ENCODE measurements around the gene E2F3. TPM values are rescaled to one million over a fixed set of nuclear protein-coding genes. Genes with fewer than 3 reads are reported as not detected.

E2F3 gene
- total and polyA plus RNA-seq, 10 of the 15 experiments (the other 5 are each of a cell fraction or from before 2014, with no cell fraction given): 5.1 to 16.8 (median 10.6) TPM

DNA sequence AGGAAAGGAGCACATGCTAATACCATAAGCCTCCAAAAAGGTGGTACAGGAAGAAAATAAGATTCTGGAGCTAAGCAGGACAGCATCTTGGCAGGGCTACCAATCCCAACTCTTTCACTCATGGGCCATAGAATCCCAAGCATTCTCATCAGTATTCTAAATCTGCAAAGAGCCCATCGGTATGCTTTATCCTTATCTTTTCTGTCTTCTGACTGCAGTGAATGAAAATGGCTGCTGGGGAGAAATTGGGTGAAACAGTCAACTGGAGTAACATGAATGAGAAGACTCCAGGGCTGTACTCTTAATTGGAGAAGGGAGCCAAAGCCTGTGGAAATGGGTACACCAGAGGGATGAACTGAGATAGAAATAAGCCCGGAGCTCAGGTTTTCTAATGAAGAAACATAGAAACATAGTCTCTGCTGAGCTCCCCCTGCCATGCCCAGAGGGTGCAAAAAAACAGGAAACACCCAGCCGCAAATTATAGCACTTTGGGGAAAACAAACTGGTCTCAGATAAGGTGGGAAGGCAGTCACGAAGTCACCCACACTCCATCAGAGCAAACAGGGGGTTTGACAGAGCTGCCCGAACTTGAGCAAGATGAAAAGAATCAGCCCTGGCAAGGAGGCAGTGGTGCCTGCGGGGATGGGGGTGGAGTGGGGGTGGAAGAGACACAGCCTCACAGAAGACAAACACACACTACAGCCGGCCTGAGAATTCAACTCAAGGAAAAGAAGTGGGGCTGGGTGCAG lies 35.4 kb upstream of the E2F3 start:
- Histone ChIP-seq H3K27me3 (replicated peaks in 1 of 2; ENCODE audit: control insufficient read depth in 2 of 2, insufficient read depth in 2 of 2, low read length in 1 of 2) (no peaks in the 10 kb centered on the region), H3K9ac (ENCODE audit: control insufficient read depth, insufficient read depth, low read length) (no peak overlapping the region), H3K4me1 (ENCODE audit: control insufficient read depth, insufficient read depth, low read length) (no peaks in the 10 kb centered on the region), H3K9me3 (replicated peaks; ENCODE audit: control insufficient read depth, insufficient read depth, low read length) (no peaks in the 10 kb centered on the region), H3K4me2 (ENCODE audit: control insufficient read depth, insufficient read depth) (no peak overlapping the region), H3K4me3 (no peak overlapping the region), H3K27ac (ENCODE audit: control insufficient read depth, insufficient read depth) (no peak overlapping the region), H3K36me3 (ENCODE audit: control insufficient read depth in 2 of 2, insufficient read depth in 2 of 2, low read length in 1 of 2) (no peaks in the 10 kb centered on the region), H2AFZ (ENCODE audit: control insufficient read depth, low read depth, low read length) (peak overlapping the region; percentile 48; the same call in 1 of the 2 replicates), H3K79me2 (ENCODE audit: control insufficient read depth, insufficient read depth, low read length) (no peaks in the 10 kb centered on the region), H4K20me1 (ENCODE audit: control insufficient read depth, insufficient read depth) (no peaks in the 10 kb centered on the region)
- POLR2A ChIA-PET: interaction anchor here (0.6 to 1.9 kb wide), 5 partner anchors 37 to 390 kb away, joined by 3 to 9 read pairs (median 5); no protein-coding TSS in a partner anchor
- SMC1A ChIA-PET (ENCODE audit: uncharacterized antibody, unreplicated experiment): interaction anchor here (0.6 to 2.3 kb wide), 17 partner anchors 10 to 172 kb away, joined by 3 to 11 read pairs (median 3); no protein-coding TSS in a partner anchor
- CTCF ChIA-PET: interaction anchor here (0.8 to 2.5 kb wide), 7 partner anchors 8 to 164 kb away, joined by 3 to 6 read pairs (median 4); no protein-coding TSS in a partner anchor
- intact Hi-C loops (cut with micrococcal nuclease; ENCODE audit: unreplicated experiment): no loop called here
- DNase-seq (ENCODE audit: low read depth, low spot score): no peak
- WGBS (ENCODE audit: insufficient coverage, insufficient replicate concordance, low lambda C conversion rate, missing lambda C conversion rate): 16% methylated on average over 7 of the region's 7 CpGs
- FAIRE-seq: no peak
- RAD21 ChIA-PET (ENCODE audit: unreplicated experiment): interaction anchor here (0.6 to 2.4 kb wide), 7 partner anchors 8 to 161 kb away, joined by 3 to 13 read pairs (median 4); no protein-coding TSS in a partner anchor
- ATAC-seq: peak; percentile 55
- BruUV-seq (replicated peaks): no TSS peak
- in situ Hi-C loops (cut with MboI): no loop called here
- TF ChIP-seq ETV6 (conservative IDR thresholded peaks at IDR 0.05 in 1 of 2, IDR thresholded peaks at IDR 0.05 in 1 of 2; ENCODE audit: borderline replicate concordance in 1 of 2, low read depth in 1 of 2) (no peak), MYC (IDR thresholded peaks at IDR 0.05; ENCODE audit: insufficient read depth, insufficient read length, insufficient replicate concordance, low read length, severe bottlenecking) (no peak), RUNX3 (IDR thresholded peaks at IDR 0.05; ENCODE audit: low read length) (no peak), NFYB (IDR thresholded peaks at IDR 0.05; ENCODE audit: insufficient read depth, low read depth, low read length) (no peak), SMARCA5 (IDR thresholded peaks at IDR 0.05) (no peak), TCF3 (IDR thresholded peaks at IDR 0.05; ENCODE audit: borderline replicate concordance, insufficient read depth, low read depth, low read length) (no peak)
- TF ChIP-seq, protein P1, sequence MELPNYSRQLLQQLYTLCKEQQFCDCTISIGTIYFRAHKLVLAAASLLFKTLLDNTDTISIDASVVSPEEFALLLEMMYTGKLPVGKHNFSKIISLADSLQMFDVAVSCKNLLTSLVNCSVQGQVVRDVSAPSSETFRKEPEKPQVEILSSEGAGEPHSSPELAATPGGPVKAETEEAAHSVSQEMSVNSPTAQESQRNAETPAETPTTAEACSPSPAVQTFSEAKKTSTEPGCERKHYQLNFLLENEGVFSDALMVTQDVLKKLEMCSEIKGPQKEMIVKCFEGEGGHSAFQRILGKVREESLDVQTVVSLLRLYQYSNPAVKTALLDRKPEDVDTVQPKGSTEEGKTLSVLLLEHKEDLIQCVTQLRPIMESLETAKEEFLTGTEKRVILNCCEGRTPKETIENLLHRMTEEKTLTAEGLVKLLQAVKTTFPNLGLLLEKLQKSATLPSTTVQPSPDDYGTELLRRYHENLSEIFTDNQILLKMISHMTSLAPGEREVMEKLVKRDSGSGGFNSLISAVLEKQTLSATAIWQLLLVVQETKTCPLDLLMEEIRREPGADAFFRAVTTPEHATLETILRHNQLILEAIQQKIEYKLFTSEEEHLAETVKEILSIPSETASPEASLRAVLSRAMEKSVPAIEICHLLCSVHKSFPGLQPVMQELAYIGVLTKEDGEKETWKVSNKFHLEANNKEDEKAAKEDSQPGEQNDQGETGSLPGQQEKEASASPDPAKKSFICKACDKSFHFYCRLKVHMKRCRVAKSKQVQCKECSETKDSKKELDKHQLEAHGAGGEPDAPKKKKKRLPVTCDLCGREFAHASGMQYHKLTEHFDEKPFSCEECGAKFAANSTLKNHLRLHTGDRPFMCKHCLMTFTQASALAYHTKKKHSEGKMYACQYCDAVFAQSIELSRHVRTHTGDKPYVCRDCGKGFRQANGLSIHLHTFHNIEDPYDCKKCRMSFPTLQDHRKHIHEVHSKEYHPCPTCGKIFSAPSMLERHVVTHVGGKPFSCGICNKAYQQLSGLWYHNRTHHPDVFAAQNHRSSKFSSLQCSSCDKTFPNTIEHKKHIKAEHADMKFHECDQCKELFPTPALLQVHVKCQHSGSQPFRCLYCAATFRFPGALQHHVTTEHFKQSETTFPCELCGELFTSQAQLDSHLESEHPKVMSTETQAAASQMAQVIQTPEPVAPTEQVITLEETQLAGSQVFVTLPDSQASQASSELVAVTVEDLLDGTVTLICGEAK (IDR thresholded peaks at IDR 0.05; ENCODE audit: borderline replicate concordance): no peak
- TF ChIP-seq, protein P2, sequence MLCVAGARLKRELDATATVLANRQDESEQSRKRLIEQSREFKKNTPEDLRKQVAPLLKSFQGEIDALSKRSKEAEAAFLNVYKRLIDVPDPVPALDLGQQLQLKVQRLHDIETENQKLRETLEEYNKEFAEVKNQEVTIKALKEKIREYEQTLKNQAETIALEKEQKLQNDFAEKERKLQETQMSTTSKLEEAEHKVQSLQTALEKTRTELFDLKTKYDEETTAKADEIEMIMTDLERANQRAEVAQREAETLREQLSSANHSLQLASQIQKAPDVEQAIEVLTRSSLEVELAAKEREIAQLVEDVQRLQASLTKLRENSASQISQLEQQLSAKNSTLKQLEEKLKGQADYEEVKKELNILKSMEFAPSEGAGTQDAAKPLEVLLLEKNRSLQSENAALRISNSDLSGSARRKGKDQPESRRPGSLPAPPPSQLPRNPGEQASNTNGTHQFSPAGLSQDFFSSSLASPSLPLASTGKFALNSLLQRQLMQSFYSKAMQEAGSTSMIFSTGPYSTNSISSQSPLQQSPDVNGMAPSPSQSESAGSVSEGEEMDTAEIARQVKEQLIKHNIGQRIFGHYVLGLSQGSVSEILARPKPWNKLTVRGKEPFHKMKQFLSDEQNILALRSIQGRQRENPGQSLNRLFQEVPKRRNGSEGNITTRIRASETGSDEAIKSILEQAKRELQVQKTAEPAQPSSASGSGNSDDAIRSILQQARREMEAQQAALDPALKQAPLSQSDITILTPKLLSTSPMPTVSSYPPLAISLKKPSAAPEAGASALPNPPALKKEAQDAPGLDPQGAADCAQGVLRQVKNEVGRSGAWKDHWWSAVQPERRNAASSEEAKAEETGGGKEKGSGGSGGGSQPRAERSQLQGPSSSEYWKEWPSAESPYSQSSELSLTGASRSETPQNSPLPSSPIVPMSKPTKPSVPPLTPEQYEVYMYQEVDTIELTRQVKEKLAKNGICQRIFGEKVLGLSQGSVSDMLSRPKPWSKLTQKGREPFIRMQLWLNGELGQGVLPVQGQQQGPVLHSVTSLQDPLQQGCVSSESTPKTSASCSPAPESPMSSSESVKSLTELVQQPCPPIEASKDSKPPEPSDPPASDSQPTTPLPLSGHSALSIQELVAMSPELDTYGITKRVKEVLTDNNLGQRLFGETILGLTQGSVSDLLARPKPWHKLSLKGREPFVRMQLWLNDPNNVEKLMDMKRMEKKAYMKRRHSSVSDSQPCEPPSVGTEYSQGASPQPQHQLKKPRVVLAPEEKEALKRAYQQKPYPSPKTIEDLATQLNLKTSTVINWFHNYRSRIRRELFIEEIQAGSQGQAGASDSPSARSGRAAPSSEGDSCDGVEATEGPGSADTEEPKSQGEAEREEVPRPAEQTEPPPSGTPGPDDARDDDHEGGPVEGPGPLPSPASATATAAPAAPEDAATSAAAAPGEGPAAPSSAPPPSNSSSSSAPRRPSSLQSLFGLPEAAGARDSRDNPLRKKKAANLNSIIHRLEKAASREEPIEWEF (IDR thresholded peaks at IDR 0.05; ENCODE audit: insufficient replicate concordance, low read depth, low read length): no peak
